Measurements from ENCODE around the gene MBD3.

MBD3 gene

DNA sequence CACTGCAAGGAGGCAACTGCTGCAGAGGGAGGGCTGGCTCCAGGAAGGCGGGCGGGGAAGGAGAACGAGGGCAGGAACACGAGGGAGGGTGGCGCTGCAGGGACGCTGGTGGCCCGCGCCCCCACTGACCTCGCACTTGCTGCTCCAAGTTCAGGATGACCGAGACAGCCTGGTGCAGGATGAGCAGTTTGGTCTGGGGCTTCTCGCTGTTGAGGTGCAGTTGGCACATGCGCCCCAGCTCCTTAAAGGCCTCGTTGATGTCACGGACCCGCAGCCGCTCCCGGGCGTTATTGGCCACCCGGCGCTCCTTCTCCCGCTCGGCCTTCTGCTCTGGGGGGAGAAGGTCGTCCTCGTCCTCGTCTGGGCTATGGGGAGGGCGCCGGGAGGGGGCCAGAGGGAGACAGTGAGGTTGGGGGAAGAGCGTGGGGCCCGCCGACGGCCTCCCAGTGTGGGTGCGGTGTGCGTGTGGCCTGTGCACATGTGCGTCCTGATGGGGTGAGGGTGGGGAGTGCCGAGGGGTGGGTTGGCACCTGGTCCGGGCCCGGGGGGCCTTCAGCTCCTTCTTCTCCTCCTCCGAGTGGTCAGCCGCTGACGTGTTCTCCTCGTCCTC is 22.6 kb upstream of the MBD3 start:
- Histone ChIP-seq H3K9ac (ENCODE audit: low read length) (no peak overlapping the region), H3K9me3 (ENCODE audit: insufficient read depth, low read length) (no peaks in the 10 kb centered on the region), H3K36me3 (replicated peaks; ENCODE audit: low read depth, low read length) (peaks cover 84% of the 10 kb centered on the region), H2AFZ (ENCODE audit: low read depth, low read length) (no peak overlapping the region), H4K20me1 (ENCODE audit: insufficient read depth, low read length) (peaks cover 35% of the 10 kb centered on the region), H3K4me2 (ENCODE audit: low read length) (no peak overlapping the region), H3K27me3 (ENCODE audit: low read depth, low read length) (no peaks in the 10 kb centered on the region), H3K4me3 (ENCODE audit: low read length) (no peak overlapping the region), H3K79me2 (ENCODE audit: low read length) (peaks cover 3% of the 10 kb centered on the region; the same call in 1 of the 2 replicates), H3K27ac (ENCODE audit: low read length) (no peak overlapping the region), H3K4me1 (ENCODE audit: low read length) (peaks cover 7% of the 10 kb centered on the region)
- TF ChIP-seq EZH2phosphoT487 (IDR thresholded peaks at IDR 0.05; ENCODE audit: low read depth) (no peak), CTCF (IDR thresholded peaks at IDR 0.05; ENCODE audit: low read depth, low read length) (no peak)

DNA sequence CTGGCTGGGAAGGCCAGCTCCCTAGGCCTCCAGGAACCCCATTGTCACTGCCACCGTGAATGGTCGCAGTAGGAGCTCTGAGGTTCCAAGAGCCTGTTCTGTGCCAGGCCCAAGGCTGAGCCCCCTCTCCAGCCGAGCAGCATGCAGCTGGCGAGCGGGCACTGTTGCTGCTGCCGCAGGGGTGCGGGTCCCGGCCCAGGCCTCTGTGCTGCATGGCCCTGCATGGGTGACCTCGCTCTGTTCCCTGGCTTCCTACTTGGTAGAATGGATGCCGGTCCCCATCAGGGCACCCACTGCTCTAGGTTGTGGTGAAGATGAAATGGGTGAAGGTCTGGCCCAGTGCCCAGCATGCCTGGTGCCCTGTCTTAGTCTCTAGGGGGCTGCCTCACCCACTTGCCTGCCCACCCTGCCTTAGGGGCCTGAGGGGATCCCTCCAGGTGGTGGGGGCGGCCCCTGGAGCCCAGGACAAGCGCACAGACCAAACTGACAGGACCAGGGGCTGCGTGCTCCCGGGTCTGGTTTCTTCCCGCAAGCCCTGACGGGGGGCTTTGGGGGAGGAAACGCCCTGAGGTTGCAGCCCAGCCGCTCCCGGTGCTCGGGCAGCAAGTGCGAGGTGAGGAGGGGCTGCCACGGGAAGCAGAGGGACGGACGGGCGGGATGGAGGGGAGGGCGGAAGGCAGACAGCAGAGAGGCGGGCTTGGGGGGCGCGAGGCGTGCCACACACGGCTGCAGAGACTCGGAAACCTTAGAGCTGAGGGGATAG is 21.3 kb upstream of the MBD3 start:
- Histone ChIP-seq H3K36me3 (replicated peaks; ENCODE audit: low read depth, low read length) (peaks cover 80% of the 10 kb centered on the region), H3K4me2 (ENCODE audit: low read length) (no peak overlapping the region), H3K27me3 (ENCODE audit: low read depth, low read length) (no peaks in the 10 kb centered on the region), H3K4me1 (ENCODE audit: low read length) (peaks cover 7% of the 10 kb centered on the region), H3K9me3 (ENCODE audit: insufficient read depth, low read length) (no peaks in the 10 kb centered on the region), H3K9ac (ENCODE audit: low read length) (no peak overlapping the region), H3K4me3 (ENCODE audit: low read length) (no peak overlapping the region), H2AFZ (ENCODE audit: low read depth, low read length) (no peak overlapping the region), H3K27ac (ENCODE audit: low read length) (no peak overlapping the region), H3K79me2 (ENCODE audit: low read length) (peaks cover 3% of the 10 kb centered on the region; the same call in 1 of the 2 replicates), H4K20me1 (ENCODE audit: insufficient read depth, low read length) (peaks cover 32% of the 10 kb centered on the region)
- TF ChIP-seq EZH2phosphoT487 (IDR thresholded peaks at IDR 0.05; ENCODE audit: low read depth) (no peak), CTCF (IDR thresholded peaks at IDR 0.05; ENCODE audit: low read depth, low read length) (no peak)

GRCh38 chr19:1613146-1613545 is 20.5 kb upstream of the MBD3 start:
- no peak overlapping the region for H3K27ac ChIP-seq (ENCODE audit: low read length)
- no peaks in the 10 kb centered on the region; the same call in 1 of the 2 replicates for H3K79me2 ChIP-seq (ENCODE audit: low read length)
- H3K9me3 ChIP-seq (ENCODE audit: insufficient read depth, low read length) = no peaks in the 10 kb centered on the region
- no peaks in the 10 kb centered on the region for H3K27me3 ChIP-seq (ENCODE audit: low read depth, low read length)
- H3K9ac ChIP-seq (ENCODE audit: low read length) = no peak overlapping the region
- peaks cover 82% of the 10 kb centered on the region for H3K36me3 ChIP-seq (replicated peaks; ENCODE audit: low read depth, low read length)
- H3K4me1 ChIP-seq (ENCODE audit: low read length) = peaks cover 7% of the 10 kb centered on the region
- H3K4me2 ChIP-seq (ENCODE audit: low read length) = no peak overlapping the region
- H4K20me1 ChIP-seq (ENCODE audit: insufficient read depth, low read length) = peaks cover 26% of the 10 kb centered on the region
- no peak overlapping the region for H3K4me3 ChIP-seq (ENCODE audit: low read length)
- TF ChIP-seq CTCF (IDR thresholded peaks at IDR 0.05; ENCODE audit: low read depth, low read length) (no peak), EZH2phosphoT487 (IDR thresholded peaks at IDR 0.05; ENCODE audit: low read depth) (no peak)
- H2AFZ ChIP-seq (ENCODE audit: low read depth, low read length) = no peak overlapping the region

Data from OCI-LY3 (cell line).